HG03442 (cell line): ENCODE results near the gene ADGRF3.
"Not testable (repeated sequence)": the region's sequence is repeated elsewhere in the genome, so short reads cannot be mapped to it uniquely, and the experiment has no call there.

ENCODE experiments used
- ATAC-seq: cut with Tn5 transposase; IDR thresholded peaks from one replicate; pipeline ENCODE4 v1.9.1; 2021; ENCODE audit warnings: mild to moderate bottlenecking, moderate library complexity; ENCODE audit not compliant: unreplicated experiment

Gene ADGRF3

DNA sequence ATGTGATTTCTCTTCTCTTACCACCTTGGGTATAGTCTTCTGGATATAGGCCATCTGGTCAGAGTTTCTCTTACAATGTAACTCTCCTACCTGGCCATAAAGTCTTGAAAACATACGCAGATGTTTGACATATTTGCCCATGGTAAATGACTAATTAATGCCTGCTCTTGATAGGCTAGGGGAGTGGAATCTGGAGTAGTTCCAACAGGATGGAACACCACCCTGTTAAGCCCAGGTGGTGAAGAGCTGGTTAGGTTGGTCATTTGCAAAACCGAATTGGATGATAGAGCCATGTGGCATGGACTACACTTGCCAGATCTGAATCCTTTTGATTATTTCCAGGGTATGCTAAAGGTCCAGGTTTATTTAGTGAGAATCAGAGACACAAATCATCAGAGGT, 65.4 kb downstream of the ADGRF3 start:
- no peak for ATAC-seq

DNA sequence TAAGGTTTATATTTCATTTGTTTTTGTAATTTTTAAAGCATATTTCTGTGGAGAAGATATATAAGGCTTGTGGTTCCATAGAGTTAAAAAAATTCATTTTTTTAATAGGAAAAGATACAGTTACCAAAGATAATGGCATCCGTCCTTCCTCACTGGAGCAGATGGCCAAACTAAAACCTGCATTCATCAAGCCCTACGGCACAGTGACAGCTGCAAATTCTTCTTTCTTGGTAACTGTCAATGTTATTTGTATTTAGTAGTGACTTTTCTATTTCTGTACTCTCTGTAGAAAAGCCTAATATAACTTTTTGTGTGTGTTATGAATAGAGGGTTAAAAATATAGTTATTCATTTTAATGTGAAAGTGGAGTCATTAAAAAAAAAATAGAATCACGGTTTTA, 66.7 kb downstream of the ADGRF3 start:
- ATAC-seq: no peak

DNA sequence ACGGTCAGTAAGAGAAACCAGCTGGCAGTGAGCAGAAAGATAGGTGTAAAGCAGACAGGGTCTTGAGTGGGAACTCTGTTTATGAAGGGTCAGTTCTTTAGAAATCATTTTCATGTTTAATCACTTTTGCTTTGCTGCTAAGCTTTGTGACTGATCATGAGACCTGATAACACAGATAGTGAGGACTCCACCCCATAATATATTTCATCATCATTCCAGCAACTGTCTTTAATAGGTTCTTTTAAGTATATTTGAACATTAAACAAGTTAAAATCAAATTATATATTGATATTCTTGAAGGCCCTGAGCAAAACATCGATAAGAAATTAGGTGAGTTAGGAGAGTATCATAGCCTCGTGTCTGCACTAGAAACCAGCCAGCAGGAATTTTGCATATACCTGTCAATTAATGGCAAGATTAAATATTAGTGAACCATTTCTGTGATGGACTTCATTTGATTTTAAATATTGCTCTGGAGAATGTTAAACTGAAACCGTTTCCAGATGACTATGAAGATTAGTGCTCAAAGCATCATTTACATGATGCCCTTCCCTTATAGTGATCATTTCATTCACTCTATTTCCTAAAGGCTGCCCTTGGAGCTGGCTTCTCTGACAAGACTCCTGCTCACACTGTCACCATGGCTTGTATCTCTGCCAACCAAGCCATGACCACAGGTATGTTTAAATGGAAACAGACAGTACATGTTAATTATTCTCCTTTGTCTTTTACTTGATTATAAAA, 69.9 kb downstream of the ADGRF3 start:
- no peak for ATAC-seq

DNA sequence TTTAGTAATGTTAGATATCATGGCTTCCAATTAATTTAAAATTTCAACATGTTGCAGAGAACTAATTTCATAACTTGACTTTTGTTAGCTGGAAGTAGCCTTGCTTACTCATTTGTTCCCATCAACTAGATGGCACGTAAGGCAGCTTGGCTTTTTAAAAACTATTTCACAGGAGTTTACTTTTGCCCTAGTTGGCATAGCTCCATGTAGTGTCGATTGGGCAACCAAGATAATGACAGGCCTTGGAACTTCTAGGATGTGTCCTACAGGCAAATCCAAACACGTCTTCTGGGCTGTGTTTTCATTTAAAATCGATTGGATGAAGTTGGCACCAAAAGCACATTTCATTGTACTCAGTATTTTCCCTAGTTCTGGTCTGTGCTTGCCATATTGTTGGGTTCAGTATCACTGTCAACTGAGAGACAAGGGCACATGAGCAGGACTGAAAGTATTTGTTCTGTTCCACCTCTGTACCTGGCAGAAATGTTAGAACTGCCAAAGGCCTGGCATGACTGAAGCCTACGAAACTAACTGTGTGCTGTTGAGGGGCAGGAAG, 72.5 kb downstream of the ADGRF3 start:
- ATAC-seq: no peak

DNA sequence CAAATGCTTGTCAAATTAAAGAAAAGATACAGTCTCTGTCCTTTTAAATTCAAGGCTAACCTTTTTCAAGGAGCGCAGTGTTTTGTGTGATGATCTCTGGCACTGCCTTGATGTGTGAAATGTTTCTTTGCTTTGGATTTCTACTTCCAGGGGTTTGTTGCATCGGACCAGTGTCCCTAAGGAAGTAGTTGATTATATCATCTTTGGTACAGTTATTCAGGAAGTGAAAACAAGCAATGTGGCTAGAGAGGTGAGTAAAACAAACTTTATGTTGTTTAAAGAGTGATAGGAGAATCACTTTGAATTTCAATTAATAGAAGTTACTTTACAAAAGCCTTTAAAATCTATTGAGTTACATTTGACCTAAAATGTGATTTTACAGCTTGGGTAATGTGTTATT, 73.1 kb downstream of the ADGRF3 start:
- no peak for ATAC-seq

DNA sequence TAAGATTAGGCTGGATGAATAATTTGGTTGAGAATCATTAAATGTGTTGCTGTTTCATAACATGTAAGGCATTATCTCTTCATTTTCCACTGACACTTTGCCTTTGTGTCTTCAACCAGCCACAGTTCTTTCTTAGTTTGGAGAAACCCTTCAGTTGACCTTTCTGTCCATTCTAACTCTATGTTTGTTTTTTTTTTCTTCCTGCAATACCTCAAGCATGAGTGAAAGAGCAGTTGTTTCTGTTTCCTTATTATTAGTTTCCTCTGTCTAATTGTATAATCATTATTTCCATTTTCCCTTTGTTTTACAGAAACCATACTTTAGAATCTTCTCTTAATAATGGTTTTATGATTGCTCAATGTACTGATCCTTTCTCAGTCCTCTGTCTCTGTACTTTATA, 76.2 kb downstream of the ADGRF3 start:
- no peak for ATAC-seq

DNA sequence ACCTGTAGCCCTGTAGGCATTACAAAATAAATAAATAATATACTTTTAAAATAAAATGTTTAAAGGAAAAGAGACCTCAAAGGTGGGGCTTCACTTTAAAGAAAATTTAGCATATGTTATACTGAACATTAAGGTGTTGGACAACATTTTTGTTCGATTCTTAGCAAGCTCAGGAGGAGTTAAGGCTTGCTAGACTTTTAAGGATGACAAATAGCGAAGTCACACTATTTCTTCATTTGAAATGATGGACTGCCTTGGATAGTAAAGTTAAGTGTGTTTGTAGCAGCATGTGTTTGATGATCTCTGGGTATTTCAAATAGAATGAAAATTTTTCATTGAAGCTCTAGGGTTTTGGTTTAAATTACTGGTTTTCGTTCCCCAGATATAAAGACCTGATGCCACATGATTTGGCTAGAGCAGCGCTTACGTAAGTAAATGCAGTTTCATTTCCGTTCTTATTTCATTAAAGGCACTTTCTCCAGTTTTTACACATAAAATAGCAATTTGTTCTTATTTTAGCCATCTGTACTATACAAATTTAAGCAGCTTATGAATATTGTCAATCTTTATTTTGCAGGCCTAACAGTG, 76.9 kb downstream of the ADGRF3 start:
- ATAC-seq: no peak

DNA sequence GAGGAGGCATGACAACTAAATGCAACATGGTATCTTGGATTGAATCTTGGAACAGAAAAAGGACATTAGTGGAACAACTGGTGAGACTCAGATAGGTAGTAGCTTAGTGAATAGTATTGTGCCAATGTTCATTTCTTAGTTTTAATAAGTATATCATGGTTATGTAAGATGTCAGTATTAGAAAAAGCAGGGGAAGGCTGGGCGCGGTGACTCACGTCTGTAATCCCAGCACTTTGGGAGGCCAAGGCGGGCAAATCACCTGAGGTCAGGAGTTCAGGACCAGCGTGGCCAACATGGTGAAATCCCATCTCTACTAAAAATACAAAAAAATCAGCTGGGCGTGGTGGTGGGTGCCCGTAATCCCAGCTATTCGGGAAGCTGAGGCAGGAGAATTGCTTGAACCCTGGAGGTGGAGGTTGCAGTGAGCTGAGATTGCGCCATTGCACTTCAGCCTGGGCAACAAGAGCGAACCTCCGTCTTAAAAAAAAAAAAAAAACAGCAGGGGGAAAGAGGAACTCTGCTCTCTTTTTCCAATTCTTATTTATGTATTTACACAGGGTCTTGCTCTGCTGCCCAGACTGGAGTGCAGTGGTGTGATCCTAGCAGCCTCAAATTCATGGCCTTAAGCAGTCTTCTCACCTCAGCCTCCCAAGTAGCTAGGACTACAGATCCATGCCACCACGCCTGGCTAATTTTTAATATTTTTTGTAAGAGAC, 77.8 kb downstream of the ADGRF3 start:
- ATAC-seq: not testable (repeated sequence)

DNA sequence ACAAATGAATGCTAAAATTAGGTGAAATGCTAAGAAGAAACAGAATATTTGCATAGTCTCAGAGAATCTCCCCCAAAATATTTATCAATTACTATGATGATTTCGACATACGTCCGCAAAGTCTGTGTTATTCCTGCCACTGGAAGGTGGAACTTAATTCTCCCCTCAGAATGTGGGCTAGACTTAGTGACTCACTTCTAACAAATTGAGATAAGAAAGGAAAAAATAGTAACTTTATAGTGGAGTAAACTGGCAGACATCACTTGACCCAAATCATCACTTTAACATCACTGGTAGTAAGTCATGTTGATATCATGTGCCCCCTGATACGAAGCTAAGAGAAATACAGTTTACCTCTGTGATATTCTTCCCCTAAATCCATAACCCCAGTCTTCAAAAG, 78.4 kb downstream of the ADGRF3 start:
- ATAC-seq: no peak

DNA sequence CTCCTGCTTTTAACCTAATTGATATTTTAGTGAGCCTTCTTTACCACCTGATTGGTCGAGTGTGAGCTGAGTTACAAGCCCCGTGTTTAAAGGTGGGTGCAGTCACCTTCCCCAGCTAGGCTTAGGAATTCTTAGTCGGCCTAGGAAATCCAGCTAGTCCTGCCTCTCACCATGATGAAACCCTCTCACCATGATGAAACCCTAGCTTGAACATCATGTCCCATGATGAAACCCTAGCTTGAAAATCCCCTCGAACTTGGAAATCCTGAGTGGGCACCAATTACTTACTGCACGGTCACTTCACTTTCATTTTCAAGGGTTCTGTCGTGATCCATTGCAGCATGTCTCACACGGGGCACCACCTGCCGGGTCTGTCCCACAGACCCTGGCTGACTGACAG, 87.8 kb downstream of the ADGRF3 start:
- not testable (repeated sequence) for ATAC-seq
